ENCODE measurements around the gene RBFOX1. TPM values are rescaled to one million over a fixed set of nuclear protein-coding genes. Genes with fewer than 3 reads are reported as not detected.

Gene RBFOX1
- total RNA-seq, 4 donors from 2014 or later: 0.40 to 0.98 TPM; not detected in 2

DNA sequence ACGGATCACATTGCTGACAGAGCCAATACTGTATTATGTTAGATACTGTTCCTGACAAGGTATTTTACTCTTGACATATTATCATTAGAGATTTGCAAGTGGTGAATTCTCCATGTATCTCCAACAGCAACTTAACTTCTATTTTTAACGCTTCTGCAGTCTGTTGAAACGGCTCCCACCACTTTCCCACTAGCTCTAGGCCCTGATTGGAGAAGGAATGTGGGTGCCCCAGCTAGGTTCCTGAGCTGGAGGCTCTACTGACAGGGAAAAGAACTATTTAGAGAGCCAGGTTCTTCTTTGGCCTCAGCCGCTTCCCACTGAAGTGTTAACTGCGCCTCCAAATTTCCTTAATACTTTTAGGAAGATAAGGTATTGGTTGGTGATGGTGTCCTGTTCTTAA is 191.8 kb downstream of the RBFOX1 start:
- Histone ChIP-seq H3K4me1 (no peaks in the 10 kb centered on the region), H3K4me3 (replicated peaks in 1 of 3) (no peak overlapping the region)
- 55 to 57% methylated on average over 5 of the region's 5 CpGs for WGBS, 2 donors

DNA sequence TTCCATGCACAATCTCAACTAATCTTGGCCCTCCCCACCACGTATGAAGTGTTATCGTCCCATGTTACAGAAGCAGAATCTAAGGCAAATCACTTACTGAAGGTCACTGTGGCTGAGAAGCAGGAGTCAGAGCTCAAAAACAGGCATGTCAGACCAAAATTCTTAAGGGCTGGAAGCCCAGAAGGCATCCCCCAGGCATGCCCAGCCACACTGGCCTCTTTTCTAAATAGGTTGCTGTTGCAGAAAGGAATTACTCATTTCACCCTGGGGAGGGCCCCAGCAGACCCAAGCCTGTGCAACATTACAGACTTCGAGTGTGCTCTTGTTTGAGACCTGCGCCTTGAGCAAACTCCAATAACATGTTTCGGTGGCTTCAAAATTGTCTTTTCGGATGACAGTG is 194.1 kb downstream of the RBFOX1 start:
- Histone ChIP-seq H3K27ac (no peak overlapping the region), H3K36me3 (no peaks in the 10 kb centered on the region), H3K4me1 (no peaks in the 10 kb centered on the region), H3K27me3 (no peaks in the 10 kb centered on the region), H3K9me3 (no peaks in the 10 kb centered on the region), H3K4me3 (replicated peaks in 1 of 3) (no peak overlapping the region)
- 83 to 87% methylated on average over 6 of the region's 6 CpGs for WGBS, 2 donors
- TF ChIP-seq, protein P1, sequence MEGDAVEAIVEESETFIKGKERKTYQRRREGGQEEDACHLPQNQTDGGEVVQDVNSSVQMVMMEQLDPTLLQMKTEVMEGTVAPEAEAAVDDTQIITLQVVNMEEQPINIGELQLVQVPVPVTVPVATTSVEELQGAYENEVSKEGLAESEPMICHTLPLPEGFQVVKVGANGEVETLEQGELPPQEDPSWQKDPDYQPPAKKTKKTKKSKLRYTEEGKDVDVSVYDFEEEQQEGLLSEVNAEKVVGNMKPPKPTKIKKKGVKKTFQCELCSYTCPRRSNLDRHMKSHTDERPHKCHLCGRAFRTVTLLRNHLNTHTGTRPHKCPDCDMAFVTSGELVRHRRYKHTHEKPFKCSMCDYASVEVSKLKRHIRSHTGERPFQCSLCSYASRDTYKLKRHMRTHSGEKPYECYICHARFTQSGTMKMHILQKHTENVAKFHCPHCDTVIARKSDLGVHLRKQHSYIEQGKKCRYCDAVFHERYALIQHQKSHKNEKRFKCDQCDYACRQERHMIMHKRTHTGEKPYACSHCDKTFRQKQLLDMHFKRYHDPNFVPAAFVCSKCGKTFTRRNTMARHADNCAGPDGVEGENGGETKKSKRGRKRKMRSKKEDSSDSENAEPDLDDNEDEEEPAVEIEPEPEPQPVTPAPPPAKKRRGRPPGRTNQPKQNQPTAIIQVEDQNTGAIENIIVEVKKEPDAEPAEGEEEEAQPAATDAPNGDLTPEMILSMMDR (IDR thresholded peaks at IDR 0.05): no peak
- TF ChIP-seq POLR2A (IDR thresholded peaks at IDR 0.05): no peak
- intact Hi-C loops (cut with DNase I): no loop called here
- DNase-seq: no peak

More for the DNA sequence above, 191.8 kb downstream of the RBFOX1 start:
- H3K9me3 ChIP-seq: no peaks in the 10 kb centered on the region
- H3K36me3 ChIP-seq: no peaks in the 10 kb centered on the region
- H3K27ac ChIP-seq: no peak overlapping the region
- H3K27me3 ChIP-seq: no peaks in the 10 kb centered on the region
- intact Hi-C loops (cut with DNase I): no loop called here
- TF ChIP-seq POLR2A (IDR thresholded peaks at IDR 0.05): no peak
- TF ChIP-seq, protein P1 (IDR thresholded peaks at IDR 0.05): no peak
- DNase-seq: no peak

DNA sequence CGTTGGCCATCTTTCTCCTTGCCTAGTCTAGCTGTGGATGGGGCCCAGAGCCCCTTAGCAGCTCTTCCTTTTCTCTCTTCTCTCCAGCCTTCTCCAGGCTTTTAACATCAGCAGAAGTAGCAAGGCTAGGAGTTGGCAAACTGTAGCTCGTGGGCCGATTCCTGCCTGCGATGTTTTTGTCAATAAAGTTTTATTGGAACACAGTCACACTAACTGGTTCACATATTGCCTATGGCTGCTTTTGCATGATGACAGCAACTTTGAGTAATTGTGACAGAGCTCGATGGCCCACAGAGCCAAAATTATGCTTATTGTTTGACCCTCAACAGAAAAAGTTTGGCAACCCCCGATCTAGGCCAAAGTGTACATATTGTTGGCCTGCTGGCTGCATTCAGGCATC is 199.9 kb downstream of the RBFOX1 start:
- TF ChIP-seq, protein P1 (IDR thresholded peaks at IDR 0.05): no peak
- TF ChIP-seq POLR2A (IDR thresholded peaks at IDR 0.05): no peak
- H3K27me3 ChIP-seq: no peaks in the 10 kb centered on the region
- intact Hi-C loops (cut with DNase I): no loop called here
- H3K4me1 ChIP-seq: no peaks in the 10 kb centered on the region
- no peak overlapping the region for H3K27ac ChIP-seq
- H3K4me3 ChIP-seq (replicated peaks in 1 of 3): no peak overlapping the region
- no peaks in the 10 kb centered on the region for H3K9me3 ChIP-seq
- no peak for DNase-seq
- 93 to 97% methylated on average over 6 of the region's 6 CpGs for WGBS, 2 donors
- no peaks in the 10 kb centered on the region for H3K36me3 ChIP-seq

DNA sequence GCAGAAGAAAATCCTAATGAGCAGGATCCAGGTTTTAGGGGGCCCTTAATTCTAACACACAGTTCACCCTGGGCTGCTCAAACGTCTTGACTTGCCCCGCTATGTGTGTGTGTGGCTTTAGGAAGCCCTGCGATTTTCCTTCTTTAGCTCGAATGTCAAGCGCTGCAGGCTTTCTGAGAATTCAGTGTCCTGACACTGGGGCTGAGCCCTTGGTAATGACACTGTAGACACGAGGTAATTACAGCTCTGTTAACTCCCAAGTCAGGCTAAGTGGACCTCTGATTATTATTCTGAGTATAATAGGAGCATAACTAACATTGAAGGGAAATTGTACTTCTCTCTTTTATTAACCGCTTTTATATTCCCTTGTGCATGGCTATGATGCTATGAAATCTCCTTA is 202.1 kb downstream of the RBFOX1 start:
- no peak for TF ChIP-seq POLR2A (IDR thresholded peaks at IDR 0.05)
- TF ChIP-seq, protein P1 (IDR thresholded peaks at IDR 0.05): no peak
- Histone ChIP-seq H3K27ac (no peak overlapping the region), H3K9me3 (no peaks in the 10 kb centered on the region), H3K4me3 (replicated peaks in 1 of 3) (no peak overlapping the region), H3K27me3 (no peaks in the 10 kb centered on the region), H3K4me1 (no peaks in the 10 kb centered on the region), H3K36me3 (no peaks in the 10 kb centered on the region)
- WGBS, 2 donors: 69 to 78% methylated on average over 7 of the region's 7 CpGs
- intact Hi-C loops (cut with DNase I): no loop called here
- no peak for DNase-seq

DNA sequence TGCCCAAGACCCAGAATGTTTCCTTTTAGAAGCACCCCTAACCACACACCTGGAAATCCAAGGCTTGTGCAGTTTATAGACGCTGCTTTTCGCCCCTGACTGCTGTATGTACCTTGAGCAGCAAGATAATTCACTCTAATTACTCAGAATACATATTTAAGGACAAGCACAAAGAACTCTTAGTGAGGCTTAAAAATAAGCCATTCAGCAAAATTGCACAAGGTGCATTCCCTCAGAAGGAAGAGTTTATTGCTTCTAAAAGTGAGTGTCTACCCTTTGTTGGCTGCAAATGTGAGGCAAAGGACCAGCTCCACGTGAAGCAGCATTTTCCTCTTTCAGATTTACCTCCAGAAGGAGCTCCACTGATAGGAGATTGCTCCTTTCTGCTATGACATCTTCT is 208.4 kb downstream of the RBFOX1 start:
- no peak overlapping the region for H3K27ac ChIP-seq
- intact Hi-C loops (cut with DNase I): no loop called here
- 71 to 79% methylated on average over 3 of the region's 3 CpGs for WGBS, 2 donors

More for the DNA sequence above, 208.4 kb downstream of the RBFOX1 start:
- Histone ChIP-seq H3K27me3 (no peaks in the 10 kb centered on the region), H3K9me3 (no peaks in the 10 kb centered on the region), H3K4me1 (no peaks in the 10 kb centered on the region), H3K36me3 (no peaks in the 10 kb centered on the region), H3K4me3 (replicated peaks in 1 of 3) (no peak overlapping the region)
- TF ChIP-seq, protein P1 (IDR thresholded peaks at IDR 0.05): no peak
- TF ChIP-seq POLR2A (IDR thresholded peaks at IDR 0.05): no peak
- DNase-seq: no peak
